Epithelial cell of esophagus (primary cell): ENCODE measurements around the gene TALDO1.
A peak's percentile ranks its signal among the peaks of the same experiment; 100 is the strongest.

ENCODE experiments used
- DNase-seq: peaks from one replicate; pipeline ENCODE4 v3.0.0; 2010; ENCODE audit warnings: low read depth
- H3K4me3 ChIP-seq: 2 replicates; pipeline ENCODE4 v1.5.1; 2011; ENCODE audit warnings: mild to moderate bottlenecking, low read length, control low read depth
- CTCF ChIP-seq: IDR thresholded peaks from 2 replicates; pipeline ENCODE4 v1.5.1; 2011; ENCODE audit warnings: low read depth, mild to moderate bottlenecking, low read length, control low read depth, inconsistent platforms; ENCODE audit not compliant: insufficient read depth; ENCODE audit errors: missing control alignments

TALDO1 gene

GRCh38 chr11:747158-748006 is at the start of gene TALDO1:
TSS of gene TALDO1 (plus strand) at chr11:747464. CDS start at chr11:747482, 18 bp downstream.
- no peak for TF ChIP-seq CTCF
- peak within 1 kb of the TSS; percentile 70 for H3K4me3 ChIP-seq
- peak; percentile 91 for DNase-seq

- peak; percentile 65 for DNase-seq
- H3K4me3 ChIP-seq = no peak overlapping the region
- TF ChIP-seq CTCF = no peak
These were observed 49.4 kb upstream of the TALDO1 start for GRCh38 chr11:697811-698311.

- no peak for DNase-seq
- no peak overlapping the region for H3K4me3 ChIP-seq
- no peak for TF ChIP-seq CTCF
These were observed 48.7 kb upstream of the TALDO1 start for GRCh38 chr11:698493-699115.

GRCh38 chr11:699116-699508 is 48.2 kb upstream of the TALDO1 start:
- H3K4me3 ChIP-seq = no peak overlapping the region
- no peak for DNase-seq
- no peak for TF ChIP-seq CTCF

- H3K4me3 ChIP-seq = no peak overlapping the region
- no peak for TF ChIP-seq CTCF
- no peak for DNase-seq
These were observed 47.5 kb upstream of the TALDO1 start for GRCh38 chr11:699753-700152.

- DNase-seq = no peak
- H3K4me3 ChIP-seq = no peak overlapping the region
- no peak for TF ChIP-seq CTCF
These were observed 45.4 kb upstream of the TALDO1 start for GRCh38 chr11:701741-702461.
